GM19238 (cell line): ENCODE data around the gene AGFG2.
"Not testable (repeated sequence)": the region's sequence is repeated elsewhere in the genome, so short reads cannot be mapped to it uniquely, and the experiment has no call there.

ENCODE experiments used
- DNase-seq: peaks from one replicate; pipeline ENCODE4 v3.0.0; 2011; ENCODE audit warnings: low spot score; ENCODE audit not compliant: insufficient read length

AGFG2 gene

DNA sequence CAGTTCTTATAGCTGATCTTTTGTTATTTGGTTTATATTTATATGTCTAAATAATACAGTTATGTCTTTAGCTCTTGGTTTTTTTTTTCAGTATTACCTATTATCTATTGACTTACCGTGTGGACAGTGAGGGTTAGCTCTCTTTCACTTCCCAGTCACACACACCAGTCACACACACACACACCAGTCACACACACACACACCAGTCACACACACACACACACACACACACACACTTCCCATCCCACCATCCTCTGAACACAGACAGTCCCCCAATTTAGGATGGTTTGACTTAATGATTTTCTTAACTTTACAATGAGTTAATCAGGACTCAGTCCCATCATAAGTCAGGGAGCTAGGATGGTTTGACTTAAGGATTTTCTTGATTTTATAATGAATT lies 18.9 kb upstream of the AGFG2 start:
- no peak for DNase-seq

- no peak for DNase-seq
Measured at GRCh38 chr7:100521076-100521475, 17.9 kb upstream of the AGFG2 start.

GRCh38 chr7:100521909-100522593 lies 17.0 kb upstream of the AGFG2 start:
- DNase-seq: not testable (repeated sequence)

GRCh38 chr7:100523192-100523591 lies 15.8 kb upstream of the AGFG2 start:
- DNase-seq: not testable (repeated sequence)

GRCh38 chr7:100528108-100528866 lies 10.7 kb upstream of the AGFG2 start:
- DNase-seq: not testable (repeated sequence)

GRCh38 chr7:100532165-100533022 lies 6.6 kb upstream of the AGFG2 start:
- no peak for DNase-seq

DNA sequence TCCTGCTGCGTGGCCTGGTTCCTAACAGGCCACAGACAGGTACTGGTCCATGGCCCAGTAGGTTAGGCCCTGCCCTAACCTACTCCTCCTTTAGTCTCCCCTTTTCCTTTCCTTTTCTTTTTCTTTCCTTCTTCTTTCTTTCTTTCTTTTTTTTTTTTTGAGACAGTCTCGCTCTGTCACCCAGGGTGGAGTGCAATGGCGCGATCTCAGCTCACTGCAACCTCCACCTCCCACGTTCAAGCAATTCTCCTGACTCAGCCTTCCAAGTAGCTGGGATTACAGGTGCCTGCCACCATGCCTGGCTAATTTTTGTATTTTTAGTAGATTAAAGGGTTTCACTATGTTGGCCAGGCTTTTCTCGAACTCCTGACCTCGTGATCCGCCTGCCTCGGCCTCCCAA lies 3.0 kb upstream of the AGFG2 start:
- not testable (repeated sequence) for DNase-seq

- DNase-seq: not testable (repeated sequence)
Measured at GRCh38 chr7:100536695-100537094, 2.3 kb upstream of the AGFG2 start.

DNA sequence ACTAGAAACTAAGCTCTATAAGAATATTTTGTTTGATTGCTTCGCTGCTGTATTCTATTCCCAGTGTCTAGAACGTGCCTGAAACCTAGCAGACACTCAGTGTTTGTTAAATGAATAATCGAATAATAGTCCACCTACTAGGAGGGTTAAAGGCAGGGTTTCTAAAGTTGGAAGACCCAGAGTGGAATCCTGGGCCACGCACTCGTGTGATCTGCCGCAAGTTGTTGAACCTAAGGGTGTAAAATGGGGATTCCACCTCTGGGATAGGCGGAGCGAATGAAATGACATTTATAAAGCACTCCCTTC lies 702 bp upstream of the AGFG2 start:
- no peak for DNase-seq

DNA sequence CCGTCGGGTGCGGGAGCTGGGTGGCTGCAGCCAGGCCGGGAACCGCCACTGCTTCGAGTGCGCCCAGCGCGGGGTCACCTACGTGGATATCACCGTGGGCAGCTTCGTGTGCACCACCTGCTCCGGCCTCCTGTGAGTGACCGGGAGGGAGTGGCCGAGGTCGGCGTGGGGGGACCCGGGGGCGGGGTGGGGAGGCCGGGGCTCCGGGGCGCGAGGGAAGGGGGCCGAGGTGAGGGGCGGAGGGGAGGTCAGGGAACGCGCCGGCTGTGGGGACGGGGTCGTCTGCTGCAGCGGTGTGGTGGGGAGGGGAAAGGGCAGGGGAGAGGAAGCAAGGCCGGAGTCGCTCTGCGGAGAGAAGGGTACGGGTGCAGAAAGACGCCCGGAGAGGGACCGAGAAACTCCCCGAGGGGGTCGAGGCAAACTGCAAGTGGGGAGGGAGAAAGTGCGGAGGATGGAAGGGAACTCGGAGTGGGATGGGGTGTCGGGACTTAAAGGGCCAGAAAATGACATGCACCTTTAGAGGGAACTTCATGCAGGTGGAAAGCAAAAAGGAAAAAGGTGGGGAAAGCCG lies 518 bp downstream of the AGFG2 start:
- no peak for DNase-seq

GRCh38 chr7:100540073-100540723 lies 1.2 kb downstream of the AGFG2 start:
- no peak for DNase-seq

GRCh38 chr7:100541309-100541708 lies 2.3 kb downstream of the AGFG2 start:
- not testable (repeated sequence) for DNase-seq

DNA sequence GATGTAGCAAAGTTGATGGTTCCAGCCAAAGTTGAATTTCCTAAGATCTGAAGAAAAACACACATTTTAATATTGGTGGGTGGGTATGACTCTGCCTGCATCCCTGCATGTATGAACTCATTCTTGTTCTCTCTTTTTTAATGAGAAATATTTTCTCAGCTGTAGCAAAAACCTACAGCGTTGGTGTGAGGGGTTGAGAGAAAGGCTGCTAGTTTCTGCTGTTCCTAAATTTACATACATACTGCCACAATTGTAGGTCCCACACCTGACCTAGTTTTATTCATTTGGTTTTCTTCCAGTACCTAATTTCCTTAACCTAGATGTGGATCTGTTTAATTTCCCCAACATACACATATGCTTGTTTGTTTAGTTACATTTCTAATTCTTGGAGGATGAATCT lies 4.6 kb downstream of the AGFG2 start:
- DNase-seq: no peak

GRCh38 chr7:100544386-100544785 lies 5.4 kb downstream of the AGFG2 start:
- DNase-seq: no peak

- DNase-seq: no peak
Measured at GRCh38 chr7:100544967-100545359, 6.0 kb downstream of the AGFG2 start.

DNA sequence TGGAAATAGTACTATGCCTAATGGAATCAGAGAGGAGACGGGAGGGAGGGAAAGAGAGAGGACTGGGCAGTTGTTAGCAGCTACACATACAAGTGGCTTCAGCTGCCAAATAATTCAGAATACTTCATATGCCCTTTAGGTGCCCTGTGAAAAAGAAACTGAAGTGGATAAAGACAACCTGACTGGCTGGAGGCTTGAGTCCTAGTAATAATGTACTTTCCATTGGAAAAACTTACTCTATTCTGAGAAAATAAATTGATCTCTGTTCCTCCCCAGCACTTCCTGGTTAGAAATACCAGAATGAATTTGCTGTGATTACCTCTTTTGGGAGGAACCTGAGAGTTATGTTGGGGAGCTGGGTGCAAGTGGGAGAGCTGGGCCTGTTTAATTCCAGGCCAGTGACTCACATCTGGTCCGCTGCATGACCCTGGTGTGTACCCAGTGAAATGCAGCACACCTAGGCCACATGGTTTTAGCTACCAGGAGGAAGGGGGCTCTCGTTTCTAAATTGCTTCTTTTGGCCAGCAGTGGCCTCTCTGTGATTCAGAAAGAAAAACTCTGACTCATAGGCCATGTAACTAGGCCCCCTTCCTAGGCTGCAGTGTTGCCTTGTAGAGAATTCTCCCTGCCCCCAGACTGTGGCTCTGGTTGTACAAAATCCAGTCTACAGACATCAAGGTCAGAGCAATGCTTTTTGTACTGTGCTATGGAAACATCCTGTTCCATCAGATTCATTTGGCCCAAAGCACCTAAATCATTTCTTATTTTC lies 6.5 kb downstream of the AGFG2 start:
- DNase-seq: no peak

DNA sequence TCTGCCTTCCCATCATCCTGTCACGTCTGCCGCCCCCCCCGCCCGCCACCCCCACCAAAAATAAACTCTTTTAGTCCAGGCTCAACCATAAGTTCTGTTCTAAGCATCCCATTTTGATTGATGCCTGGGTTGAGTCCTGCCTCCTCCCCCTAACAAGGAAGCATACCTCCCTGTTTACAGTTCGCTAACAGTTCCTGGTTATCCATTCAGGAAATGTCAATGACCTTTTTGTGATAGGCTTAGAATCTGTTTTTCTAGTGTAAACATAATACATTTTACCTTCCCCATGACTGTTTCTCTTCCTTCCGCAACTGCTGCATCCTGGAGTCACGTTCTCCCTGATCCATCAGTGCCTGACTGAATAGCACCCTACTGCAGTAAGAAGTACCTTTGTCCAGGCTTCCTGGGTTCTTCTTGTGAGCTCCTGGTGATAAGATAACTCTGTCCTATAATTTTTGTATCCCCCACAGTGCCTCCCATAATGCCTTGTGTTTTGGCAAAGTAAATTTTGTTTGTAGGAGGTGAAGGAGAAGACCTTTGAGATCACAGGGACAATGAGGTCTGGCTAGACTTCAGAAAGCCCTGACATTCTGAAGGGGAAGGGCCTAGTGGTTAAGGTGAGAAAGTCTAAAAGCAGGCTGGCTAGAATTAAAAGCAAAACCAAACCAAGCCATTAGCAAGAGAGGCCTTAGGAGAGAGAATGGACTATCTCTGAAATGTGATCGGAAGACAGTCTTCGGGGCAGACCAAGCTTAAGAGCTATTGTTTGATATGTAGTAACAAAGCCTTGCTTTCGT lies 7.3 kb downstream of the AGFG2 start:
- no peak for DNase-seq

DNA sequence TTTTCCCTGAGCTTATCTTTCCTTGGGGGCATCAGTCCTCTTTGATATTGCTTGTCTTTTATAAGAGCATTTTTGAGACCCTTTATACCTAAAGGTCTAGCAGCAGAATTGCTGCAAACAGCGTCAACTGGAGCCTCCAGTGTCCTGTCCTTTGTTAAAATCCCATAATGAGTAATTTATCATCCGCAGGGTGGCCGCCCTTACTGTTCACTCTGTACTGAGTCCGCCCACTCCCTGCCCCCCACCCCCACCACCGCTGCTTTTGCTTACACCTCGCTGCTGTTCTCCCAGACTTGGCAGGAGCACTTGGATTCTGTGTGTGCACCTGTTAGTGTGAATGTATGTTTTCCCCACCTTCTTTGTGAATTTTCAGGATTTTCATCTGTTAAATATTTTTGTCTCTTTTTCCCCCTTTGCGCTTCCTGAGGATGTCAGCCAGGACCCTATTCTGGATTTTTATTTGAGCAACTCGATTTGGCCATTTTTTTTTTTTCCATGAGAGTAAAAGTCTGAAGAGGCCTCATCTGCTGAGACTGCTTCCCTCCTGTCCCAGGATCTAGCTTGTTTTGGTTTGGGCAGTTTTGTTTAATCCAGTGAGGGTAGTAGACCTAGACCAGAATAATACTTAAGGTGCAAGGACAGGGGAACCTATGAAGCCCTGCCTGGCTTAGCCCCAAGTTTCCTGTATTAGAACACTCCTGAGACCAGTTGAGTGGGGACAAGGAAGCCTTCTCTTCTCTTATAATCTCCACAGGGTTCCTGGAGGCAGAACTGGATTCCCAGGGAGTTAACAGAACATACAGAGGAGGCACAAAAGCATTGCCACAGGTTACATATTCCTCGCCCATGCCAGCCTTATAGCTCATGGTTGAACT lies 8.2 kb downstream of the AGFG2 start:
- DNase-seq: no peak

DNA sequence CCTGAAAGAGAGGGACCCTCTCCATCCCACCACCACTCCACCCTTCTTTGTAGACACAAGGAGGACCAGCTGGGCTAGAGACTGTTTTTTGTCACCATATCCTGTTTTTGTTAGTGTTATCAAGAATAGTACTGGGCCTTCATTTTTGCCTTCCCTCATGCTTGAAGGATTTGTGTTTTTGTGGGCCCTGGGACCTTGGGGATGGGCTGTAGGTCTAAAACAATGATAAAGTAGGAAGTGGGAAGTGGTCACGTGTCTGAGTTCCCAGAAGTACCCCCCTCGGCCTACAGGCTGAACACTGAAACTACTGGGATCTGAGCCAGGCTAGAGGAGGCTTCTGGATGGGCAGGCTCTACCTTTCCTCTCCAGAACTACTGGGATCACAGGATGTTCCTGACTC lies 8.9 kb downstream of the AGFG2 start:
- no peak for DNase-seq
